ENCODE data around the gene LY86.

GRCh38 chr6:6660339-6661045, 72.0 kb downstream of the LY86 start:
- TF ChIP-seq CTCF (IDR thresholded peaks at IDR 0.05) (no peak), POLR2A (IDR thresholded peaks at IDR 0.05) (no peak)
